Uterus (tissue), 2 donors: ENCODE data around the gene ITGAL.

Source experiments
- CTCF ChIP-seq, 4 experiments: fragments of 200-600 bp in 2 of 4; fragments of 450-650 bp in 2 of 4; sonication (generic) in 2 of 4; IDR thresholded peaks; one replicate each; pipeline ENCODE4 v1.5.1; 2016 to 2019; ENCODE audit warnings: antibody characterized with exemption in 4 of 4, mild to moderate bottlenecking in 2 of 4, moderate library complexity in 1 of 4
- POLR2A ChIP-seq, 2 donors: fragments of 450-650 bp; IDR thresholded peaks; one replicate each; pipeline ENCODE4 v1.6.1; 2016; ENCODE audit warnings: antibody characterized with exemption in 2 of 2, mild to moderate bottlenecking in 1 of 2, moderate library complexity in 1 of 2

- TF ChIP-seq CTCF (IDR thresholded peaks at IDR 0.05): no peak
- no peak for TF ChIP-seq POLR2A (IDR thresholded peaks at IDR 0.05)
Measured at GRCh38 chr16:30521476-30521872, 48.9 kb downstream of the ITGAL start.
